Endothelial cell of umbilical vein (primary cell): Measurements from ENCODE around the gene PPP1R9A. TPM values are rescaled to one million over a fixed set of nuclear protein-coding genes. Genes with fewer than 3 reads are reported as not detected.

Experiments used
- BruUV-seq: library from RNA; stranded (reverse); fragments of 400-500 nt; replicated peaks from 2 replicates; lab custom pipeline; 2021; lab: Mats Ljungman, UMichigan
- CTCF ChIA-PET: fragments of 300-600, 350-600 bp; sonication (Branson Sonifier 250); formaldehyde crosslinking; loops from one replicate; lab custom pipeline; 2021; ENCODE audit warnings: antibody characterized with exemption, inconsistent platforms; lab: Charles Lee
- POLR2A ChIA-PET: fragments of 300-600, 350-600 bp; sonication (Branson Sonifier 250); formaldehyde crosslinking; loops from one replicate; lab custom pipeline; 2021; ENCODE audit warnings: antibody characterized with exemption, inconsistent platforms; lab: Charles Lee
- DNase-seq: peaks from one replicate; pipeline ENCODE4 v3.0.0-alpha.2; 2011; ENCODE audit warnings: low read depth, low spot score
- FAIRE-seq: peaks from 2 replicates; lab custom pipeline; 2011; peaks lifted over from hg19 to GRCh38; lab: Jason Lieb, UNC
- H2AFZ ChIP-seq: 2 replicates; pipeline ENCODE4 v1.6.0; 2012; ENCODE audit warnings: low read depth, low read length, control low read depth, inconsistent platforms
- H3K27ac ChIP-seq: 2 replicates; pipeline ENCODE4 v1.5.1; 2011; ENCODE audit warnings: low read depth, mild to moderate bottlenecking, control low read depth, low read length, moderate library complexity; ENCODE audit not compliant: insufficient read depth
- H3K27me3 ChIP-seq, 2 experiments: 2 replicates each; pipeline versions ENCODE4 v1.6.0 to v1.6.1; 2011; ENCODE audit warnings: low read length in 2 of 2, mixed read lengths in 1 of 2; ENCODE audit not compliant: control insufficient read depth in 2 of 2, insufficient read depth in 2 of 2
- H3K36me3 ChIP-seq, 2 experiments: 2 replicates in 1 of 2; 3 replicates in 1 of 2; pipeline ENCODE4 v1.5.1; 2011; ENCODE audit warnings: low read length in 2 of 2, mild to moderate bottlenecking in 1 of 2, moderate library complexity in 1 of 2; ENCODE audit not compliant: control insufficient read depth in 2 of 2, insufficient read depth in 2 of 2; ENCODE audit errors: extremely low read depth in 1 of 2
- H3K4me1 ChIP-seq: 3 replicates; pipeline ENCODE4 v1.5.1; 2011; ENCODE audit warnings: mild to moderate bottlenecking, low read length; ENCODE audit not compliant: control insufficient read depth, insufficient read depth; ENCODE audit errors: extremely low read depth
- H3K4me2 ChIP-seq: 2 replicates; pipeline ENCODE4 v1.6.1; 2011; ENCODE audit warnings: low read length, control low read depth, mixed read lengths; ENCODE audit not compliant: insufficient read depth
- H3K4me3 ChIP-seq, 3 experiments: fragments of 200-600 bp in 1 of 3; sonication (generic), shearing (Covaris generic) in 1 of 3; replicated peaks in 1 of 3; 2 replicates each; pipeline ENCODE4 v1.5.1; 2011 to 2016; ENCODE audit warnings: control low read depth in 3 of 3, low read length in 3 of 3, mild to moderate bottlenecking in 2 of 3, inconsistent platforms in 1 of 3, low read depth in 1 of 3, moderate library complexity in 1 of 3; ENCODE audit not compliant: insufficient read depth in 1 of 3
- H3K79me2 ChIP-seq: 2 replicates; pipeline ENCODE4 v1.6.0; 2012; ENCODE audit warnings: low read length, inconsistent platforms; ENCODE audit not compliant: control insufficient read depth, insufficient read depth
- H3K9ac ChIP-seq: replicated peaks from 2 replicates; pipeline ENCODE3; 2011; ENCODE audit warnings: low read length, control low read depth; ENCODE audit not compliant: insufficient read depth; ENCODE audit errors: extremely low read depth
- H3K9me1 ChIP-seq: replicated peaks from 3 replicates; pipeline ENCODE4 v1.6.0; 2011; ENCODE audit warnings: mild to moderate bottlenecking, low read length; ENCODE audit not compliant: control insufficient read depth, insufficient read depth; ENCODE audit errors: extremely low read depth
- H3K9me3 ChIP-seq: replicated peaks from 2 replicates; pipeline ENCODE4 v1.5.1; 2012; ENCODE audit warnings: low read length, inconsistent platforms; ENCODE audit not compliant: control insufficient read depth, insufficient read depth
- H4K20me1 ChIP-seq: replicated peaks from 2 replicates; pipeline ENCODE3; 2011; ENCODE audit warnings: mild to moderate bottlenecking, low read length; ENCODE audit not compliant: control insufficient read depth, insufficient read depth; ENCODE audit errors: extremely low read depth
- FOS ChIP-seq: IDR thresholded peaks from 2 replicates; pipeline ENCODE4 v1.6.1; 2011; ENCODE audit warnings: mild to moderate bottlenecking, low read length, moderate library complexity, borderline replicate concordance; ENCODE audit not compliant: insufficient read depth
- GATA2 ChIP-seq: IDR thresholded peaks from 2 replicates; pipeline ENCODE4 v1.7.0; 2011; ENCODE audit warnings: low read depth, mild to moderate bottlenecking, moderate library complexity, mixed read lengths, low read length; ENCODE audit not compliant: insufficient read length, insufficient read depth
- JUN ChIP-seq: IDR thresholded peaks from 2 replicates; pipeline ENCODE4 v1.6.1; 2011; ENCODE audit warnings: borderline replicate concordance, low read depth; ENCODE audit not compliant: insufficient read length, insufficient read depth
- POLR2A ChIP-seq: IDR thresholded peaks from 2 replicates; pipeline ENCODE4 v1.6.1; 2012; ENCODE audit warnings: low read depth, mild to moderate bottlenecking, control low read depth, low read length
- POLR2AphosphoS5 ChIP-seq: IDR thresholded peaks from 2 replicates; pipeline ENCODE4 v1.6.1; 2012; ENCODE audit warnings: low read depth, mild to moderate bottlenecking, control low read depth, low read length, moderate library complexity; ENCODE audit not compliant: insufficient read depth
- dilution Hi-C: fragments of 300-500 bp; cut with MboI; formaldehyde crosslinking; loops from one replicate; pipeline ENCODE4 v1.15.0; 2019; ENCODE audit warnings: low sequenced_read_pairs; ENCODE audit not compliant: extremely low pct_ligation_motif_present
- intact Hi-C: fragments of 100-400 bp; cut with micrococcal nuclease; formaldehyde crosslinking; loops from one replicate; pipeline ENCODE4 v1.10.0; 2022
- polyA plus RNA-seq, 4 experiments: library from polyadenylated mRNA; depleted of rRNA in 3 of 4; stranded (reverse) in 3 of 4; unstranded in 1 of 4; fragments of >200 nt; gene quantifications; 2 replicates each; pipeline versions ENCODE4 v1.2.1 to v1.2.3, GENCODE V29; 2011 to 2012; ENCODE audit warnings: missing spikeins in 1 of 4
- total RNA-seq: library from RNA; stranded (reverse); gene quantifications from 2 replicates; pipeline ENCODE4 v1.2.3, GENCODE V29; 2021
- TF ChIP-seq, protein P1 (sequence below): IDR thresholded peaks from 2 replicates; pipeline ENCODE4 v1.6.1; 2011; ENCODE audit not compliant: insufficient read depth, insufficient read length

The PPP1R9A gene
- total and polyA plus RNA-seq, 2 donors (not counting 3 experiments of a cell fraction or from before 2014, with no cell fraction given): 0.50 to 3.0 TPM

- H3K79me2 ChIP-seq: no peaks in the 10 kb centered on the region
- no TSS peak for BruUV-seq
- CTCF ChIA-PET: no interaction called here
- intact Hi-C loops (no loop called here), dilution Hi-C loops (no loop called here)
- POLR2A ChIA-PET: no interaction called here
- H3K9ac ChIP-seq: no peak overlapping the region
- no peaks in the 10 kb centered on the region for H4K20me1 ChIP-seq
- no peaks in the 10 kb centered on the region for H3K36me3 ChIP-seq
- H3K4me1 ChIP-seq: no peaks in the 10 kb centered on the region
- no peak overlapping the region for H3K4me3 ChIP-seq
- no peak for TF ChIP-seq GATA2
- TF ChIP-seq FOS: no peak
- no peak for TF ChIP-seq POLR2AphosphoS5
- H2AFZ ChIP-seq: no peak overlapping the region
- H3K27ac ChIP-seq: no peak overlapping the region
- no peak overlapping the region for H3K4me2 ChIP-seq
- no peaks in the 10 kb centered on the region for H3K27me3 ChIP-seq
- H3K9me1 ChIP-seq: no peaks in the 10 kb centered on the region
- no peaks in the 10 kb centered on the region for H3K9me3 ChIP-seq
- FAIRE-seq: no peak
- no peak for DNase-seq
Observed at GRCh38 chr7:95318501-95319100, 411.2 kb downstream of the PPP1R9A start.

GRCh38 chr7:95319570-95319969 lies 412.2 kb downstream of the PPP1R9A start:
- H3K9me3 ChIP-seq: no peaks in the 10 kb centered on the region
- no peaks in the 10 kb centered on the region for H3K36me3 ChIP-seq
- TF ChIP-seq JUN: no peak
- TF ChIP-seq, protein P1, sequence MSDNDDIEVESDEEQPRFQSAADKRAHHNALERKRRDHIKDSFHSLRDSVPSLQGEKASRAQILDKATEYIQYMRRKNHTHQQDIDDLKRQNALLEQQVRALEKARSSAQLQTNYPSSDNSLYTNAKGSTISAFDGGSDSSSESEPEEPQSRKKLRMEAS: no peak
- no peak for TF ChIP-seq POLR2A
- no peak for TF ChIP-seq GATA2
- H4K20me1 ChIP-seq: no peaks in the 10 kb centered on the region
- H3K9ac ChIP-seq: no peak overlapping the region
- H2AFZ ChIP-seq: no peak overlapping the region
- CTCF ChIA-PET: no interaction called here
- dilution Hi-C loops: no loop called here
- H3K9me1 ChIP-seq: no peaks in the 10 kb centered on the region
- H3K4me1 ChIP-seq: no peaks in the 10 kb centered on the region
- no peak overlapping the region for H3K4me3 ChIP-seq
- POLR2A ChIA-PET: no interaction called here
- H3K27ac ChIP-seq: no peak overlapping the region
- peaks cover 3 to 4% of the 10 kb centered on the region in 2 experiments for H3K27me3 ChIP-seq
- FAIRE-seq (no peak), DNase-seq (no peak)
- BruUV-seq: no TSS peak
- intact Hi-C loops: no loop called here
- H3K4me2 ChIP-seq: no peak overlapping the region
- H3K79me2 ChIP-seq: no peaks in the 10 kb centered on the region
